NCI-H2029 treated with DMSO at 0.1 percent for 48 hours (cell line): Measurements from ENCODE around the gene RBM10.

ENCODE experiments used
- DNase-seq: peaks from one replicate; lab custom pipeline; 2025; lab: John Stamatoyannopoulos, UW

The RBM10 gene

GRCh38 chrX:47151435-47151834 is 6.4 kb downstream of the RBM10 start:
- DNase-seq = no peak

- no peak for DNase-seq
Measured at GRCh38 chrX:47156611-47157520, 11.8 kb downstream of the RBM10 start.

- no peak for DNase-seq
Measured at GRCh38 chrX:47158131-47158530, 13.1 kb downstream of the RBM10 start.

GRCh38 chrX:47158781-47159180 is 13.8 kb downstream of the RBM10 start:
- no peak for DNase-seq

GRCh38 chrX:47160781-47161180 is 15.8 kb downstream of the RBM10 start:
- DNase-seq = no peak

- no peak for DNase-seq
Measured at GRCh38 chrX:47162927-47163583, 18.0 kb downstream of the RBM10 start.

GRCh38 chrX:47164420-47164819 is 19.4 kb downstream of the RBM10 start:
- no peak for DNase-seq

GRCh38 chrX:47166126-47166525 is 21.1 kb downstream of the RBM10 start:
- DNase-seq = no peak

- no peak for DNase-seq
Measured at GRCh38 chrX:47168495-47169073, 23.6 kb downstream of the RBM10 start.

GRCh38 chrX:47169273-47169672 is 24.3 kb downstream of the RBM10 start:
- DNase-seq = no peak

- no peak for DNase-seq
Measured at GRCh38 chrX:47169726-47170515, 24.9 kb downstream of the RBM10 start.

GRCh38 chrX:47170861-47171692 is 26.1 kb downstream of the RBM10 start:
- DNase-seq = no peak

- no peak for DNase-seq
Measured at GRCh38 chrX:47171996-47172395, 27.0 kb downstream of the RBM10 start.

- DNase-seq = no peak
Measured at GRCh38 chrX:47172549-47172948, 27.5 kb downstream of the RBM10 start.

GRCh38 chrX:47172971-47173792 is 28.2 kb downstream of the RBM10 start:
- no peak for DNase-seq

GRCh38 chrX:47174376-47174775 is 29.4 kb downstream of the RBM10 start:
- no peak for DNase-seq

GRCh38 chrX:47174846-47175587 is 30.0 kb downstream of the RBM10 start:
- no peak for DNase-seq

GRCh38 chrX:47175588-47175980 is 30.6 kb downstream of the RBM10 start:
- no peak for DNase-seq

- DNase-seq = no peak
Measured at GRCh38 chrX:47176101-47176740, 31.2 kb downstream of the RBM10 start.
